HG03025 (cell line): ENCODE results near the gene NME8.

Source experiments
- ATAC-seq: cut with Tn5 transposase; IDR thresholded peaks from one replicate; pipeline ENCODE4 v1.9.1; 2021; ENCODE audit warnings: mild to moderate bottlenecking, moderate library complexity; ENCODE audit not compliant: unreplicated experiment, low FRiP score

NME8 gene

GRCh38 chr7:37930226-37930948 lies 82.0 kb downstream of the NME8 start:
- no peak for ATAC-seq

DNA sequence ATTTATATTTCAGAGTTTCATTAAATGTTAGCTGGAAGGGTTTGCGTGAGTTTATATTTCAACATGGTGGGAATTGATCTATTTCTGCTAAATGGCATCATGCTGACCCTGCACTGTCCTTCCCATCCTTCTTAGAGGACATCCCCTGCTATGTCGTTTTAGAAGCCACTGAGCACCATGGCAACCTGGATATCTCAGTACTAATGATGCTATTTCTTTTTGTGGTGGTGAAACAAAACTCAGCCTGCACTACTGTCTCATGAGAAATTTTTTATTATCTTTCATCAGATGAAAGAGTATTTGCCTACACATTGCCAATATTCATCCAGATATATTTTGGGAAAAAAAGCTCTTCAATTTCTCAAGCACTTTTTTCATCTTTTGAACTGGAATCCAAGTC lies 84.1 kb downstream of the NME8 start:
- no peak for ATAC-seq

DNA sequence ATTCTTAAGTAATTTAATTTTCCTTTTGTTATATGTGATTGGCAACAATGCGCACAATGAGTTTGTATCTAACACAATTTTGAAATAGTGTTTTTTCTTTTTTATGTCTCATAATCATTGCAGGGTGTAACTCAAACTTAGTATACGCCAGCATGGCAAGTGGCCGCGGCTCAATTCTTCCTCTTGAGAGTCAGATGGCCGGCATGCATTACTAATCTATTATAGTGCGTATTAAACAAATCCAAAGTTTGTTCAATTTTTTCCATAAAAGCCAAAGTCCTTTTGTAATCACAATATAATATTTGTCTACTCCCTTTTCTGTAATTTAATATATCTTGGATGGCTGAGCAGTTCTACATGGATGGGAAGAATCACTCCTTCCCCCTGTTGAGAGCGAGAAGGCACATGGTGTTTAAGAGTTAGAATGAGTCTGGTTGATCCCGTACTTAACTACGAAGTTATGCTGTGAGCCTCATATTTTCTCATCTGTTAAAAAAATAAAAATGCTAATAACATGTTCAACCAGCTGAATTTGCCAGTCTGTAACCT lies 84.7 kb downstream of the NME8 start:
- no peak for ATAC-seq

DNA sequence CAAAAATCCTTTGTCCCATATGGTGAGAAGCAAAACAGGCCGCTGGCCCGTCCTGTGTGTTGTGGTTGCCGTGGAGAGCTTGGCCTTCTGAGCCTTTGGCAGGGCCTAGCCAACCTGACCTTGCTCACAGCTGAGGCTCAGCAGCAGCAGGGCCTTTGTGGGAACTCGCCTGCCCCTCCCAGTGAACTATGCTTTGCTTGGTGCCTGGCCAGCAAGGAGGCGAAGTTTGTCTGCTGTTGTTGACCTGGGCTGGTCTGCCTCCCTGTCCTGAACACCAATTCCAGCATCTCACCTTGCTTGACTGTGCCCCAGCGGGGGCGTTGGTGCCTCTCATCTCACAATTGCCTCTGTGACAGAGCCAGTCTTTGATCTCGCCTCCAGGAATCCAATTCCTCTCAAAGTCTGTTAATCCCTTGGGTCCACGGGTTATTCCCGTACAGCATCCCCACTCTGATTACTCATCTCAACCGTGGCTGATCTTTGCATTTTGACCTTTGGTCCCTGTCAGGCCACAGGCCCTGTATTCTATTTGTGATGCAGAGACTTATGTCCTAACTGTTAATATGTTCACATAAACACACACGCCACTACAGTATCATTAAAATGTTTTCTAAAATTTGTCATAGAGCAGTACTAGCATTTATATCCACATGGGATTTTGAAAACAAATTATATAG lies 94.7 kb downstream of the NME8 start:
- no peak for ATAC-seq

DNA sequence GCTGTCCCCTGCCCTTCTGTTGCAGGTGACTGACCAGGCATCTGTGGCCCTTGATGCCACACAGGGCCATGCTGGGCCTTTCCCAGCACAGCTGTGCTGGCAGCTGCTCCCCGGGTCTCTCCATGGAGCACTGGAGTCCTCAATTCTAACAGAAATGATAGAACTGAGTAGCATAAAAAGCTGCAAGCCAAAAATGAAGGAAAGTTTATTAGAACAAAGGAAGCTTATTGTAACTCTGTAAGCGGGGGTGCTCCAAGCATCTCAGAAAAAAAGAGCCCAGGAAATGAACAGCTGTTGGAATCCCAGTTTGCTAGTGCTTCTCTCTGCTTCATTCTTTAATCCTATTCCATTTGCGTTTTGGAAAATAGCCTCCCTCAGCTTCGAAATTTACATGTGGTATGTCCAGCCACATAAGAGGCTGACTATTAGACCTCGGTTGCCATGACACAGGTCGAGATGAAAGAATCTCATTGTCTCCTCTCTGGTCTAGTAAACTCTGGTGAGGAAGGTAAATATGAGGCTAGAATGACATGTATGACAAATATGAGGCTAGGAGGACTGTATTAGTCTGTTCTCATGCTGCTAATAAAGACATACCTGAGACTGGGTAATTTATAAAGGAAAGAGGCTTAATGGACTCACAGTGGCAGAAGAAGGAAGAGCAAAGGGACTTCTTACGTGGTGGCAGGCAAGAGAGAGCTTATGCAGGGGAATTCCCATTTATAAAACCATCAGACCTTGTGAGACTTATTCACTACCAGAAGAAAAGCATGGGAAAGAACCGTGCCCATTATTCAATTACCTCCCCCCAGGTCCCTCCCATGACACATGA lies 95.7 kb downstream of the NME8 start:
- no peak for ATAC-seq

DNA sequence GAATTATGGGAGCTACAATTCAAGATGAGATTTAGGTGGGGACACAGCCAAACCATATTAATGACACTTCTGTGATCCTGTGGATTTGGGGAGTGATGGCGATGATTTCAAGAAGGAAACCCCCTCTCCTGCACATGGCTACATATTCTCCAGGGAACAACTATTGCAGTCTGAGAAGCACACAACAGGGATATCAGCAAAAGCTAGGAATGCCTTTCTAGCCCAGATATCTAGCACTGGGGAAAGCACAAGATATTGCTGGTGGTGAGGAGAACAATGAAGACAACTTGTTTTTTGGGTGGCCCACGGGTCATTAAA lies 96.3 kb downstream of the NME8 start:
- ATAC-seq, result no peak

DNA sequence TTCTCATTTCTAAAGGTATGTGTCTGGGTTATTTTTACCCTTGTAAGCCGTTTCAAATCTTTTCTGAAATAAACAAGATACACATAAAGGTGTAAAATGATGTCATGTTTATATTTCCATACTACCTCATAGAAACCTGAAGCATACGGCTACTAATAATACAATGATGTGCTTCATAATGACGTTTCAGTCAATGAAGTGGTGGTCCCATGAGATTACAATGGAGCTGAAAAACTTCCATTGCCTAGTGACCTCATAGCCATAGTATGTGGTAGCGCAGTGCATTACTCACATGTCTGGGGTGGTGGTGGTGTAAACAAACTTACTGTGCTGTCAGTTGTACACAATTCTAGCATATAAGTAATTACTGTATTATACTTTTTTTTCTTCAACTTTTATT lies 96.9 kb downstream of the NME8 start:
- ATAC-seq, result no peak

DNA sequence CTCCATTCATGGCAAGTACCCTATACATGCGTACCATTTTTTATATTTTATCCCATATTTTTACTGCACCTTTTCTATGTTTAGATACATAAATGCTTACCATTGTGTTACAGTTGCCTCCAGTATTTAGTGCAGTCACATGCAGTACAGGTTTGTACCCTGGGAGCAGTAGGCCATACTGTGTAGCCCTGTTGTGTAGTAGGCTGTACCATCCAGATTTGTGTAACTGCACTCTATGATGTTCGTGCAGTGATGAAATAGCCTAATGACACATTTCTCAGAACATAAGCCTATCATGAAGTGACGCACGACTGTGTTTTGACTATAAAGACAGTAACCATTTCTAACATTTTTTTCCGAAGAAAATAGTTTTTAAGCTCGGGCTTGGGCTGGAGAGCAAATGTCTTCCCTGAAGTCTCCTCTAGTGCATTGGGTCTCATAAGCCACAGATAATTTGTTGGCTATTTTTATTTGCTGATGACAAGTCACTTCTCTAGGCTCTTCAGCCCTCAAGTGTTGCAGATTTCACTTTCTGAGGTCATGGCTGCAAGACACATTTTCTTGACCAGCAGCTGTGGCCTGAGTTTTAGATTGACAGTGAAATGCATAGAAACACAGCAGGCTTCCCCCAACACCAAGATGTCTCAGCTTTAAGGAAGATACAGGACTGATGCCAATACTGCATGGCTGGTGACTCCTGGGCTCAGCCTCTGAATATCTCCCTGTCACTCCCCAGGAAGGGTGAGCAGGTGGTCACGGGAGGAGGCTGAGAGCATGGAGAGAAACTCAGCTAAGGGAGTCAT lies 98.9 kb downstream of the NME8 start:
- no peak for ATAC-seq

DNA sequence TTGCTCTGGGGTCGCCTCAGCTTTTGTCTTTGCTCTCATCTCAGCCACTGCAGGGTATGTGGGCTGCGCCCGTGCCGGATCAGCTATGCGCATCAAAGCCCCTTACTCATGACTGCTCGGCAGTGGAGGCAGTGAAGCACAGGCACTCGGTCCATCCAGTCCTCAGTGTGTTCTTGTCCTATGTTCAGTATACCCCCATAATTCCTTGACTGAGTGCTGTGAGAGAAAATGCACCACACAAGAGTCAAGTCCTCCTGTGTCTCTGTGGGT lies 99.5 kb downstream of the NME8 start:
- no peak for ATAC-seq
